ENCODE measurements around the gene OLFML2A. TPM values are rescaled to one million over a fixed set of nuclear protein-coding genes. Genes with fewer than 3 reads are reported as not detected.

Gene OLFML2A
- total and polyA plus RNA-seq, 2 of the 13 experiments (the other 11 are each of a cell fraction or from before 2014, with no cell fraction given): 0.01 to 0.02 TPM

DNA sequence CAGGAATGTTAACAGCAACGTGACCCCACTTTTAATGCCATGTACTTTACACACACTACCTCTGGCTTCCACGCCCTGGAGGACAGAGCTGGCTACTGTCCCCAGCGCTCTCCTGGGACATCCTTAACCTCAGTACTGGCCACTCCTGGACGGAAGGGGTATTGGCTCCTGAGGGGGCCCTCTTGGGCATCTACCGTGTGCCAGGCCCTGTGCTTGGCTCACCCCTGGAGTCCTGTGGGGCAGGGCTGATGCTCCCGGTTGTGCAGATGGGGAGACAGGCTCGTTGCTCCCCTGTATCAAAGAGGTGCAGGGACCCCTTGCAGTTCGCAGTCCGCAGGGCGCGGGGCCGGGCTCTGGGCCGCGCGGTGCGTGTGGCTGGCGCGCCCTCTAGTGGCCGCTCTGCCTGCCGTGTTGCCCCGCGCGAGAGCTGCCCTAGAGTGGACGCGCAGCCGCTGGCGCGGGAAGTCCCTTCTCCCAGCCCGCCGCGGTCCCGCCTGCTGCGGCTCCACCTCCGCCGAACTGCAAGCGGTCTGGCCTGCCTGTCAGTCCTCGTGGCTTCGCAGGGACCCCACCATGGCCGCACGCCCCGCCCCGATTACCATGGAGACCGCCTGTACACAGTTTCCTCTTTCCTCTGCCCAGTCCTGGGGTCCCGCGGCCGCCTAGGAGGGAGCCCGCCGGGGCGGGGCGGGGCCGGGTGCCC lies 76.0 kb downstream of the OLFML2A start, which contains the start of gene WDR38 (continued):
- TF ChIP-seq, protein P1, sequence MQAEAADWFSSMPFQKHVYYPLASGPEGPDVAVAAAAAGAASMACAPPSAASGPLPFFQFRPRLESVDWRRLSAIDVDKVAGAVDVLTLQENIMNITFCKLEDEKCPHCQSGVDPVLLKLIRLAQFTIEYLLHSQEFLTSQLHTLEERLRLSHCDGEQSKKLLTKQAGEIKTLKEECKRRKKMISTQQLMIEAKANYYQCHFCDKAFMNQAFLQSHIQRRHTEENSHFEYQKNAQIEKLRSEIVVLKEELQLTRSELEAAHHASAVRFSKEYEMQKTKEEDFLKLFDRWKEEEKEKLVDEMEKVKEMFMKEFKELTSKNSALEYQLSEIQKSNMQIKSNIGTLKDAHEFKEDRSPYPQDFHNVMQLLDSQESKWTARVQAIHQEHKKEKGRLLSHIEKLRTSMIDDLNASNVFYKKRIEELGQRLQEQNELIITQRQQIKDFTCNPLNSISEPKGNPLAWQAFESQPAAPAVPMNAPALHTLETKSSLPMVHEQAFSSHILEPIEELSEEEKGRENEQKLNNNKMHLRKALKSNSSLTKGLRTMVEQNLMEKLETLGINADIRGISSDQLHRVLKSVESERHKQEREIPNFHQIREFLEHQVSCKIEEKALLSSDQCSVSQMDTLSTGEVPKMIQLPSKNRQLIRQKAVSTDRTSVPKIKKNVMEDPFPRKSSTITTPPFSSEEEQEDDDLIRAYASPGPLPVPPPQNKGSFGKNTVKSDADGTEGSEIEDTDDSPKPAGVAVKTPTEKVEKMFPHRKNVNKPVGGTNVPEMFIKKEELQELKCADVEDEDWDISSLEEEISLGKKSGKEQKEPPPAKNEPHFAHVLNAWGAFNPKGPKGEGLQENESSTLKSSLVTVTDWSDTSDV (CRISPR knock-in tag; IDR thresholded peaks at IDR 0.05): no peak
- TF ChIP-seq ZNF292 (CRISPR knock-in tag; IDR thresholded peaks at IDR 0.05; ENCODE audit: borderline replicate concordance, low read depth) (no peak), WIZ (CRISPR knock-in tag; IDR thresholded peaks at IDR 0.05) (0 out of 2 replicates have a peak, but pooled peaks have one; percentile 63), CBFB (CRISPR knock-in tag; IDR thresholded peaks at IDR 0.05) (0 out of 2 replicates have a peak, but pooled peaks have one; percentile 45), ZNF605 (CRISPR knock-in tag; IDR thresholded peaks at IDR 0.05) (peak; percentile 69; the same call in 1 of the 2 replicates), SMYD3 (CRISPR knock-in tag; IDR thresholded peaks at IDR 0.05) (no peak), ZNF780A (CRISPR knock-in tag; IDR thresholded peaks at IDR 0.05) (no peak), ZNF34 (CRISPR knock-in tag; IDR thresholded peaks at IDR 0.05; ENCODE audit: borderline replicate concordance) (no peak), ZMYM2 (CRISPR knock-in tag; IDR thresholded peaks at IDR 0.05) (peak; percentile 74; the same call in 1 of the 2 replicates), ZNF614 (CRISPR knock-in tag; IDR thresholded peaks at IDR 0.05; ENCODE audit: borderline replicate concordance) (peak; percentile 70; the same call in 1 of the 2 replicates), ZNF30 (CRISPR knock-in tag; IDR thresholded peaks at IDR 0.05) (no peak), CBX2 (IDR thresholded peaks at IDR 0.05; ENCODE audit: low read depth, low read length) (no peak), CBX2 (CRISPR knock-in tag; IDR thresholded peaks at IDR 0.05; ENCODE audit: low read depth) (no peak), ZNF501 (CRISPR knock-in tag; IDR thresholded peaks at IDR 0.05) (peak; percentile 78; the same call in 1 of the 2 replicates)
- TF ChIP-seq, protein P2, sequence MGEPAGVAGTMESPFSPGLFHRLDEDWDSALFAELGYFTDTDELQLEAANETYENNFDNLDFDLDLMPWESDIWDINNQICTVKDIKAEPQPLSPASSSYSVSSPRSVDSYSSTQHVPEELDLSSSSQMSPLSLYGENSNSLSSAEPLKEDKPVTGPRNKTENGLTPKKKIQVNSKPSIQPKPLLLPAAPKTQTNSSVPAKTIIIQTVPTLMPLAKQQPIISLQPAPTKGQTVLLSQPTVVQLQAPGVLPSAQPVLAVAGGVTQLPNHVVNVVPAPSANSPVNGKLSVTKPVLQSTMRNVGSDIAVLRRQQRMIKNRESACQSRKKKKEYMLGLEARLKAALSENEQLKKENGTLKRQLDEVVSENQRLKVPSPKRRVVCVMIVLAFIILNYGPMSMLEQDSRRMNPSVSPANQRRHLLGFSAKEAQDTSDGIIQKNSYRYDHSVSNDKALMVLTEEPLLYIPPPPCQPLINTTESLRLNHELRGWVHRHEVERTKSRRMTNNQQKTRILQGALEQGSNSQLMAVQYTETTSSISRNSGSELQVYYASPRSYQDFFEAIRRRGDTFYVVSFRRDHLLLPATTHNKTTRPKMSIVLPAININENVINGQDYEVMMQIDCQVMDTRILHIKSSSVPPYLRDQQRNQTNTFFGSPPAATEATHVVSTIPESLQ (CRISPR knock-in tag; conservative IDR thresholded peaks at IDR 0.05): no peak
- TF ChIP-seq, protein P3, sequence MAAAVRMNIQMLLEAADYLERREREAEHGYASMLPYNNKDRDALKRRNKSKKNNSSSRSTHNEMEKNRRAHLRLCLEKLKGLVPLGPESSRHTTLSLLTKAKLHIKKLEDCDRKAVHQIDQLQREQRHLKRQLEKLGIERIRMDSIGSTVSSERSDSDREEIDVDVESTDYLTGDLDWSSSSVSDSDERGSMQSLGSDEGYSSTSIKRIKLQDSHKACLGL (CRISPR knock-in tag; IDR thresholded peaks at IDR 0.05): peak; percentile 73
- TF ChIP-seq, protein P4, sequence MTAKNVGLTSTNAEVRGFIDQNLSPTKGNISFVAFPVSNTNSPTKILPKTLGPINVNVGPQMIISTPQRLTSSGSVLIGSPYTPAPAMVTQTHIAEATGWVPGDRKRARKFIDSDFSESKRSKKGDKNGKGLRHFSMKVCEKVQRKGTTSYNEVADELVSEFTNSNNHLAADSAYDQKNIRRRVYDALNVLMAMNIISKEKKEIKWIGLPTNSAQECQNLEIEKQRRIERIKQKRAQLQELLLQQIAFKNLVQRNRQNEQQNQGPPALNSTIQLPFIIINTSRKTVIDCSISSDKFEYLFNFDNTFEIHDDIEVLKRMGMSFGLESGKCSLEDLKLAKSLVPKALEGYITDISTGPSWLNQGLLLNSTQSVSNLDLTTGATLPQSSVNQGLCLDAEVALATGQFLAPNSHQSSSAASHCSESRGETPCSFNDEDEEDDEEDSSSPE (CRISPR knock-in tag; IDR thresholded peaks at IDR 0.05): peak; percentile 40; the same call in 1 of the 2 replicates
- TF ChIP-seq, protein P5, sequence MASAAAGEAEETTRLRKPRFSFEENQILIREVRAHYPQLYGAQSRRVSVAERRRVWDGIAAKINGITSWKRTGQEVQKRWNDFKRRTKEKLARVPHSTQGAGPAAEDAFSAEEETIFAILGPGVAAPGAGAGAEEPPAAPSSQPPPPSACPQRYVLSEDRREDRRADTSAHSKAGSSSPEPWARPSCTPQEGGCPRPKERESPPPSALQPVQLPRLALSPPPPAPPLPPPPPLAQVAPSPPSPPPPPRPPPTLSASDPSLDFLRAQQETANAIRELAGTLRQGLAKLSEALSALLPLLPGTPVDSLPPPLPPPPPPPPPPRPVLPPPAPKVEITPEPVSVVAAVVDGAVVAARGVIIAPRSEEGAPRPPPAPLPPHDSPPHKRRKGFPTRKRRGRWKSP (CRISPR knock-in tag; IDR thresholded peaks at IDR 0.05): peak; percentile 63; the same call in 1 of the 2 replicates

All from HepG2 (cell line).